Measurements from ENCODE around the gene STRIT1. TPM values are rescaled to one million over a fixed set of nuclear protein-coding genes. Genes with fewer than 3 reads are reported as not detected.
"Not testable (repeated sequence)": the region's sequence is repeated elsewhere in the genome, so short reads cannot be mapped to it uniquely, and the experiment has no call there.

STRIT1 gene
- total and polyA plus RNA-seq, 9 of the 15 experiments (the other 6 are each of a cell fraction or from before 2014, with no cell fraction given): not detected

GRCh38 chr3:155281912-155282311 lies 11.6 kb downstream of the STRIT1 start:
- no peaks in the 10 kb centered on the region for H3K79me2 ChIP-seq (ENCODE audit: control insufficient read depth, insufficient read depth, low read length)
- CTCF ChIA-PET (ENCODE audit: low intra/inter-chr PET ratio): no interaction called here
- DNase-seq (ENCODE audit: extremely low read depth in 1 of 4, low spot score in 3 of 4) (no peak), FAIRE-seq (no peak), ATAC-seq (peak; percentile 23)
- peak overlapping the region; percentile 82 for H3K27ac ChIP-seq (ENCODE audit: extremely low read depth, low read depth, low read length)
- intact Hi-C loops (cut with micrococcal nuclease): no loop called here
- peak overlapping the region; percentile 33; the same call in 1 of the 2 replicates for H2AFZ ChIP-seq (ENCODE audit: low read depth, low read length)
- H3K9me3 ChIP-seq (replicated peaks; ENCODE audit: control insufficient read depth, insufficient read depth, low read depth, low read length): no peaks in the 10 kb centered on the region
- TF ChIP-seq ZBTB1 (CRISPR knock-in tag; IDR thresholded peaks at IDR 0.05; ENCODE audit: borderline replicate concordance, low read depth): no peak
- TF ChIP-seq HBP1 (CRISPR knock-in tag; IDR thresholded peaks at IDR 0.05): no peak
- POLR2A ChIA-PET: no interaction called here
- H3K36me3 ChIP-seq (ENCODE audit: control insufficient read depth, insufficient read depth, low read length): no peaks in the 10 kb centered on the region; the same call in 2 of the 3 replicates
- peaks cover 0 to 22% of the 10 kb centered on the region in 2 experiments; a peak in 4 of 5 replicates for H3K4me1 ChIP-seq (replicated peaks in 1 of 2; ENCODE audit: control insufficient read depth in 2 of 2, insufficient read depth in 2 of 2, low read length in 2 of 2)
- peak overlapping the region in 1 of 2 experiments; percentile 47; a peak in 1 of 4 replicates for H3K9ac ChIP-seq (ENCODE audit: insufficient read depth in 1 of 2, low read depth in 2 of 2, low read length in 2 of 2)
- in situ Hi-C loops (cut with MboI): no loop called here
- H3K4me3 ChIP-seq: no peak overlapping the region
- H3K4me2 ChIP-seq (ENCODE audit: insufficient read depth, low read length): peak overlapping the region; percentile 35
- H3K9me1 ChIP-seq (ENCODE audit: control insufficient read depth, insufficient read depth, low read length): no peaks in the 10 kb centered on the region
- BruUV-seq (replicated peaks): no TSS peak
- 53% methylated on average over 2 of the region's 2 CpGs for WGBS (ENCODE audit: insufficient coverage, low coverage, missing lambda C conversion rate)
- H3K27me3 ChIP-seq (ENCODE audit: control insufficient read depth in 2 of 2, insufficient read depth in 2 of 2, low read length in 2 of 2): no peaks in the 10 kb centered on the region
- H4K20me1 ChIP-seq (replicated peaks; ENCODE audit: control insufficient read depth, insufficient read depth, low read length): no peaks in the 10 kb centered on the region

GRCh38 chr3:155276089-155276488 lies 17.4 kb downstream of the STRIT1 start:
- H3K36me3 ChIP-seq (ENCODE audit: control insufficient read depth, insufficient read depth, low read length); BruUV-seq (replicated peaks); POLR2A ChIA-PET; H3K79me2 ChIP-seq (ENCODE audit: control insufficient read depth, insufficient read depth, low read length); H3K4me3 ChIP-seq; H4K20me1 ChIP-seq (replicated peaks; ENCODE audit: control insufficient read depth, insufficient read depth, low read length); H3K9me1 ChIP-seq (ENCODE audit: control insufficient read depth, insufficient read depth, low read length); H3K9ac ChIP-seq (ENCODE audit: insufficient read depth in 1 of 2, low read depth in 2 of 2, low read length in 2 of 2); ATAC-seq; H2AFZ ChIP-seq (ENCODE audit: low read depth, low read length); H3K27me3 ChIP-seq (ENCODE audit: control insufficient read depth in 2 of 2, insufficient read depth in 2 of 2, low read length in 2 of 2); CTCF ChIA-PET (ENCODE audit: low intra/inter-chr PET ratio); in situ Hi-C loops (cut with MboI); intact Hi-C loops (cut with micrococcal nuclease); H3K9me3 ChIP-seq (replicated peaks; ENCODE audit: control insufficient read depth, insufficient read depth, low read depth, low read length): not testable (repeated sequence)
- 3% methylated on average over 5 of the region's 6 CpGs for WGBS (ENCODE audit: insufficient coverage, low coverage, missing lambda C conversion rate)
- H3K4me1 ChIP-seq (replicated peaks in 1 of 2; ENCODE audit: control insufficient read depth in 2 of 2, insufficient read depth in 2 of 2, low read length in 2 of 2): peaks cover 3 to 12% of the 10 kb centered on the region in 2 experiments; a peak in 3 of 5 replicates
- DNase-seq (ENCODE audit: extremely low read depth in 1 of 4, low spot score in 3 of 4) (peak in 2 of 4 experiments; percentile 15 to 87), FAIRE-seq (peak; percentile 48)
- H3K4me2 ChIP-seq (ENCODE audit: insufficient read depth, low read length): peak overlapping the region; percentile 48
- peak overlapping the region; percentile 63; the same call in 2 of the 3 replicates for H3K27ac ChIP-seq (ENCODE audit: extremely low read depth, low read depth, low read length)
- TF ChIP-seq ARID1B (IDR thresholded peaks at IDR 0.05): peak; percentile 83
- TF ChIP-seq DPF2 (IDR thresholded peaks at IDR 0.05): peak; percentile 61
- TF ChIP-seq MEIS2 (IDR thresholded peaks at IDR 0.05; ENCODE audit: partially characterized antibody): peak; percentile 49
- TF ChIP-seq KDM1A (IDR thresholded peaks at IDR 0.05): peak; percentile 60 to 71; a peak in 3 of 4 replicates
- TF ChIP-seq NRF1 (conservative IDR thresholded peaks at IDR 0.05 in 1 of 2, IDR thresholded peaks at IDR 0.05 in 1 of 2): 0 out of 4 replicates have a peak, but pooled peaks of 1 of the 2 experiments have one; percentile 9
- peak; percentile 26; the same call in 1 of the 2 replicates for TF ChIP-seq HMBOX1 (IDR thresholded peaks at IDR 0.05)
- TF ChIP-seq NCOA1 (IDR thresholded peaks at IDR 0.05; ENCODE audit: low read depth): peak; percentile 38; the same call in 1 of the 2 replicates
- peak; percentile 89 for TF ChIP-seq EGR1 (conservative IDR thresholded peaks at IDR 0.05)
- peak; percentile 83 for TF ChIP-seq TCF3 (CRISPR knock-in tag; IDR thresholded peaks at IDR 0.05)
- TF ChIP-seq SMARCC2 (IDR thresholded peaks at IDR 0.05; ENCODE audit: low read depth): 0 out of 2 replicates have a peak, but pooled peaks have one; percentile 50
- peak; percentile 71; the same call in 1 of the 2 replicates for TF ChIP-seq KLF16 (IDR thresholded peaks at IDR 0.05)
- peak; percentile 79 for TF ChIP-seq SMAD4 (CRISPR knock-in tag; conservative IDR thresholded peaks at IDR 0.05)
- TF ChIP-seq SMARCA4 (IDR thresholded peaks at IDR 0.05): peak; percentile 76
- peak; percentile 78 for TF ChIP-seq GATAD2A (IDR thresholded peaks at IDR 0.05)
- TF ChIP-seq CREM (IDR thresholded peaks at IDR 0.05; ENCODE audit: low read depth): peak; percentile 54; the same call in 1 of the 2 replicates
